CD4-positive, alpha-beta T cell treated with Interleukin-21 for 1 hour (primary cell): ENCODE results near the gene HOXB8.

Experiments
- DNase-seq: peaks from one replicate; pipeline ENCODE4 v3.0.0-alpha.2; 2020

The HOXB8 gene

DNA sequence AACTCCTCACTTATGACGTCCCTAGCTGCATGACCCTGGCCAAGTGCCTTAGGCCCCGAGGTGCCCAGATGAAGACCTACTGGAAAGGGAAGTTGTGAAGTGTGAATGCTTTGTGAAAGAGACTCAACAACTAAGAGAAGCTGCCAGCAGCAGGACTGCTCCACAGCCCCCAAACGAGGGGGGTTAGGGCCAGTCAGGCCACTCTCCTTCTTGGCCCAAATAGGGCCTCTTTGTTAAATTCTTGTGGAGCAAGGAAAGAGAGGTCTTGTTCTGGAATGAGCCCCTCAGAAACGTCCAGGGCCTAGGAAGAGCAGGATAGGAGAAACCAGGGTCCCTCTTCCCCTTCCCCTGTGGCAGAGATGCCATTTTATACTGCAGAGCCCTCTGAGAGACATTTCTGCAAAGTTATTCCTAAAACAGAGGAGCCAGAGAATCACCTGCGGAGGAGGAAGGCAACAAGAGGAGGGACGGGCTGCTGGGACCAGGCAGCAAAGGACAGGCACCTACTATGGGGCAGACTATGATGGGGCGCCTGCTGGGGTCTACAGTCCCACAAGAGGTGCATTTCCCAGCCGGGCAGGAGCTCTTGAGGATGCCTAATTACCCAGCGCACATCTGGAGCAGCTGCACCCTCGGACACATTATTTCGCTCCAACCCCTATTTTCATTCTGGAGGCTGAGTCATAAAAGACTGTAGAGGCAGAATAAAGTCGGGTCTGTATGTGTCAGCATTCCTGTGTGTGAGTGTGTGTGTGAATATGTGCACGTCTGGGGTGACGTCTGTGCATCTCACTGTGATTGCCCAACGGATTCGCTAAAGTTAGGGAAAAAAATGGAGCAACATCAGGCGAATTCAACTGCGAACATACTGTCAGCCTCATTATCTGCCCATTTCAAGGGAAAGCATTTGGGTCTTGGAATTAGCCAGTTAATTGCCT is 22.5 kb upstream of the HOXB8 start:
- DNase-seq, result no peak

DNA sequence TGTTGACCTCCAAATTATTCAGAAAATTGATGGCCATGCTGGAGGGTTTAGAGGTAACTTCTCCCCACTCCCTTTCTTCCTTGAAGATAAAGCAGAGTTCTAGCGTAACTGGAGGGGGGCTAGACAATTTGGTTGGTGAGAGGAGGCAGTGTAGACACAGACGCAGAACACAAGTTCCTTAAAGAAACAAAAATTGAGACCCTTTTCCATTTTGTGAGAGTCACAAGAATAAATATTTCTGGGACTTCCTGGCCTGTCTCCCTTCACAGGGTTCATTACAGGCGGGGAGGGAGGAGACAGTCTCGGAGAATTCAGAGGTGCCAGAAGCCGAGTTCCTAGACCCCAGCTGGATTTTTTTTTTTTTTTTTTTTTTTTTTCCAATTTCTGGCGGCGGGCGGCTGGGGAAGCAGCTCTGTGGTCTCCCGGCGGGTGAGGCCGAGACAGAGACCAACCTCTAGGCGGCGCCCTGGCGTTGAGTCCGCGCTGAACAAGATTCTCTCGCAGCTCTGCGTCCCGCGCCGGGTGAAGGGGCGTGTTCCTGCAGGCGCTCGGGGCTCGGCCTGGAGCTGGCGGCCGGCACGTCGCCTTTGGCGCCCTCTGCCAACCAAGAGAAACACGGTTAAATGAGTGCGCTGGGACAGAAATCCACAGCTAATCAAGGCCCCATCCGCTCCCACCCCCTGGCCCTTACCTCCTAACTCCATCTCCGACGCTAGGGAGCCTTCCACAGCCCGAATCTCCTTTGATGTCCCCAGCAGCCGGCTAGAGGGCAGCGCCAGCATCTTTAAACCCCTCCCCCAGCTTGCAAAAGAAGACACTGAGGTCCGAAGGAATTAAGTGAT is 21.3 kb upstream of the HOXB8 start:
- peak; percentile 66 for DNase-seq

DNA sequence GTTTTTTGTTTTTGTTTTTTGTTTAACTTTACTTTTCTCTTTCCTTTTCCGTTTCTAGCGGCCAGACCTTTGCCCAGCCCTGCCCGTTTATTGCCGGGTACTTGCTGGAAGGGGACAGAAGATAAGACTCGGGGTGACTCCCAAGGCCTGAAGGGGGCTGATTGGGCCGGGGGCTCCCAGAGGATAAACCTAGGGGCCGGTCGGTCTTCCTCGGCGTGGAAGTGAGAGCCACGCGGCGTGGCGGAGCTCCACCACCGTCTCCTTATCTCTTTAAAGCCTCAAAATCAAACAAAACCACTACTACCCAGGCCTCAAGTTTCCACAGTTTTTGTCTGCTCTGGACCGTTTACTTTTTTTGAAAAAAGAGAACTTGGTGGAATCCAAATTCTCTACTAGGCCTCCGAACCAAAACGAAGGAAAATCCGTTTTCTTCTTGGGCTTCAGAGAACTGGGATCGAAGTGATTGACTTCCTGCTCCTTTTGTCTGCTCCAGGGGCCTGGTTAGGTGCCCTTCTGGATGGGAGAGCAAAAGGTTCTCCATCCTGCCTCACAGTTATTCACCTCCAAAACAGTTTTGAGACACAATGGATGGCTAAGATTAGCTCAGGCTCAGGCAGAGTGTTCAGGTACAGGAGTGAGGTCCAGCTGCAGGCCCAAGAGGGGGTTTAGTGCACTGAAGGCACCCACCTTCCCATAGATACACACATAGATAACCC is 19.6 kb upstream of the HOXB8 start:
- DNase-seq, result no peak

DNA sequence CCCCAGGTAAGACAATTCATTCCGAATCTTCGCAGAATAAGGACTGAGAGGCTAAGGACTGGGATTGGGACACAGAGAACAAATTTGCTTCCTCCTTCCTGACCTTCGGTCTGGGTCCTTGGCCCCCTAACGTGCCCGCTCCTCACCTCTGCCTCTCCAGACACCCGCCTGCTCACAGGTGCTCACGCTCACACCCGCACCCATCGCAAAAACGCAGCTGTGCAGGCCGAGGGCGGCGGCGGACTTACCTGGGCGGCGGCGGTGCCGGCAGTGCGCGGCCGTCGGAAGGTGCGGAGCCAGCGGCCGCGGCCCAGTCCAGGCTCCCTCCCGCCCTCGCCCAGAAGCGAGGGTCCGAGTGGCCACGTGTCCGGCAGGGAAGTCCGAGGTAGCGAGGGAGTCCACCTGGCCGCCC is 18.2 kb upstream of the HOXB8 start:
- no peak for DNase-seq

DNA sequence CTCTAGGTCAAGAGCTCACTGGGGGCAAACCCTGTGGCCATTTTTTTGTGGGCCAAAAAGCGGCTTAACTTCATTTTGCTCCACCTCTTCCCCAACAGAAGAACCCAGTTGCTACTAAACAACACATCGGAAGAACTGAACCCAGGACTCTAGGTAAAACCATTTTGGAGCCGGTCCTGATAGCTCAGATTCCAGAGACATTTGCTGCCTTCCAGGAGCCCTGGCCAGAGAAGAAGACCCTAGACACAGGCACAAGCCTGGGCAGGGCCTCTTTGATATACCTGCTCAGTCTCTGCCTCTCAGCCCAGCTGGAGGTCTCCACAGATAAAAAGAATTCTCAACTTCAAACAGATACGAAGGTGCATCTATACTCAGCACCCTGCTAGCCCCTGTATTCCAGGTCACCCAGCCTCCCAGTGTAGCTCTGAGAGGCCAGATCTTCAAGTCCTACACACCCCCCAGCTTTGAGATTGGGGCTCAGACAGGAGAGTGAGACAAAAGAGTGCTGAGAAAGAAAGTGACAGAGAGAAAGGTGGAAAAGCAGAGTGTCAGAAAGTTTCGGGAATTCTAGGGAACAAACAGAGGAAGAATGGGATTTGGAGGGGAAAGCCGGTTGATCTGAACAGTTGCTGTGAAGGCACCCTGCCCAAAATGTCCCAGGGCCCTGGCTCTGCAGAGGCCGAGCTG is 17.6 kb upstream of the HOXB8 start:
- no peak for DNase-seq

DNA sequence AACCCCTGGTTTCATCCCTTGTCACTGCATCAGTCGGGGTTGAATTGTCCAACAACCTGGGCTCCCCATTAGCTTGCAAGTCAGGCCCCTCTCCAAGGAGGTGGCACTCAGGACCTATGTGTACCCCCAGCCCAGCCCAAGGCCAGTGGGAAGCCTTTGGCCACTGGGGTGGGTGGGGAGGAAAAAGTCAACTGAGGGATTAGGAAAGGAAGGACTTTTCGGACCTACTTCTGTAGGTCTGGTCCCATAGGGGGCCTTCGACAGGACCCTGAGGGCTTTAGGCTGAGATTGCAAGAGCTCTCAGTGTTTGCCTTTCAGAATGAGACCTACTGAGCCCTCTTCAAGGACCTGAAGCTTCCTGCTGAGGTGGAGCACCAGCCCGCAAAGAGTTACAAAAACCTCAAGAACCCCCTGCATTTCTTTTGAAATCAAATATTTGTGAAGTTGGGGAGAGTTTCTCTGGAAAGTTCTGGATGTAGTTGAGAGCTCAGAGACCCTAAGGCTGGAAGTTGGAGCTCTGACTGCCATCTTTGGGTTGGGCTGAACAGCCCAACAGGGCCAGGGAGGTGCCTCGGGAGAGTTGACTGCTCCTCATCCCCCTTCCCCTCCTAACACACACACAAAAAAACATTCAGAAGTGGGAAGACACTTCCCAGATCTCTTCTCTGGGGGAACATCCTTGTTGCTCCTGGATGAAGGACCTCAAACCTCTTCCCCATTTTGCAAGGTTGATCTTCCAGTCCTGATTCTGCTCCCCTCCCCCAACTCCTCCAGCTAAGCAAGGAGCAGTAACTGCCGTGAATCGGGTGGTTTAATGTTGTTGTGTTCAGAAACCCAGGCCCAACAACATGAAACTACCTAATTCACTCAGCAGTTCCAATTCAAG is 16.8 kb upstream of the HOXB8 start:
- DNase-seq, result no peak

DNA sequence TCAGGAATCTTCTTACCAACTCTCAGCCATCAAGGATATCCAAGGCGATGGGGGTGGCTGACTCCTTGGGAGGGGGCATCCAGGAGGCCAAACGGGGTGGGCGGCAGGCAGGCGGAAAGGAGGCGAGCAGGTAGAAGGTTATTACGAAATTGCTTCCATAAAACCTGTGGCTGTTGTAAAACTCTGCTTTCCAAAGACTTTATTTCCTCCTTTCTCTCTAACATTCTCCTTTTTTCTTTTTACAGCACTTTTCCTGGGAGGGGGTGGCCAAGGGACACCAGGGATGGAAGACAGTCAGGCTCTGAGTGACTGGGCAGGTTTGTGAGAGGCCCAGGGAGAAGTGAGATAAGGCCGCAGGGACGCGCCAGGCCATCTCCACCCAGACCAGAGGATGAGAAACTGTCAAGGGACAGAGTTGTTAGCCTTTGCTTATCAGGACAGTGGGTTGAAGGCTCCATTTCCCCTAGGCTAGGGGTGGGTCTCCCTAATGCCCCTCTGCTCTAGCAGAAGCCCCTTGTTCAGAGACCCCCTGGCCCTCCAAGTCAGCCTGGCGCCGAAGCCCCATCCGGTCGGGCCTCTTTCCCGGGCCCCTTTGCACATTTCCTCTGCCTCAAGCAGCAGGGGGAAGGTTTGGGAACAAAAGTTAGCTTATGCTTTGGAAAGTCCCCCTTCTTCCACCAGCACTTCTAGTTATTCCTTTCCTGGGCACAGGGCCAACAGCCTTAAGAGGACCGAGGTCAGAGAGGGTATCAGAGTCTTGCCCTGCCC is 16.0 kb upstream of the HOXB8 start:
- DNase-seq, result no peak

DNA sequence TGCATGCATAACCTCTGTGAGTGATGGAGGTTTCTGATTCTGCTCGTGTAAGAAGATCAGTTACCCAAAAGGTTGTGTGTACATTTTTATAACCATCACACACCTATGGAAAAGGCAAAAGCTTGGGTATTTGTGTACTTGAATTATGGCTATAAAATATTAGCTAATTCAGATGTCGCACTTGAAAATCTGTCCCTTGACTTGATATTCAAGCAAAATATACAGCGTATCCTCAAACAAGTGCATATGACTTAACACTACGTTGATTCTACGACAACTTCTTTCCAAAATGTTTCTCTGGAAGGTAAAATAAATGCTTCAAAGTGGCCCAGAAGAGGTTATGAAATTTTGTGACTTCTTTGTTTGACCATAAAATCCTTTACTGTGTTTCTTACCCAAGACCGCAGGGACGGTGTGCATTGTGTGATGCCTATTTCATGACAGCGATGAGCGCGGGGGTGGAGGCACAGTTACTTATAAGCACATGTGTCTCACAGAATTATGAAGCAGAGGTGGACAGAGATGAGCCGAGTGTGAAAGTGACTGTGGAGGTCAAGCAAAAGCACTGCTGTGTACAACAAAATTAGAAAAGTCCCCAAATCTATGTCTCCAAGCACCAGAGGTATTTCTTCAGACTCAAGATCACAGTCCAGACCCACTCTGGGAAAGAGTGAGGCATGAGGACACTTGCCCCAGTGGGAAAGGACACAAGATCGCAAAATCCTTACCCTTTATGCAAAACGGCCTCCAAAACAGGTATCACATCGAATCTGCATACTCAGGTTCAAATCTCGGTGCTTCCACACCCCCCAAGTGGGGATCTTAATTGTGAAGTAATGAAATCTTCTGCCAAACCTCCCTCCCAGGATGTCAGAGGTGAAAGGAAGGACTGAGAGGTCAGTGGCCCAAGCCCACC is 15.2 kb upstream of the HOXB8 start:
- DNase-seq, result no peak

DNA sequence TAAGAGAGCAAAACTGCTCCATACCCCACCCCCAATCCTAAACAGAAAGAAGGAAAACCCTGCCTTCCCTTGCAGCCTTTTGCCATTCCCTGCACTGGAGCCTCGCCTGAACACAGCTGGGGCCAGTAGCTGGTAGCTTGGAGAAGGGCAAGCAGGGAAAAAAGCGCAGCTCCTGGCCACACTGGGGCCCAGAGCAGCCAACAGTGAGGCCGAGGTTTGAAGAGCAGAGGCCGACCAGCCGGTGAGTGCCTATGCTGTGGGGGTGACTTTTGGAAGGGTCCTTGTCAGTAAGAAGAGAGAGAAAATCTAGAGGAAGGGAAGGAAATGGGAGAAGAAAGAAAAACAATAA is 14.3 kb upstream of the HOXB8 start:
- DNase-seq, result no peak

DNA sequence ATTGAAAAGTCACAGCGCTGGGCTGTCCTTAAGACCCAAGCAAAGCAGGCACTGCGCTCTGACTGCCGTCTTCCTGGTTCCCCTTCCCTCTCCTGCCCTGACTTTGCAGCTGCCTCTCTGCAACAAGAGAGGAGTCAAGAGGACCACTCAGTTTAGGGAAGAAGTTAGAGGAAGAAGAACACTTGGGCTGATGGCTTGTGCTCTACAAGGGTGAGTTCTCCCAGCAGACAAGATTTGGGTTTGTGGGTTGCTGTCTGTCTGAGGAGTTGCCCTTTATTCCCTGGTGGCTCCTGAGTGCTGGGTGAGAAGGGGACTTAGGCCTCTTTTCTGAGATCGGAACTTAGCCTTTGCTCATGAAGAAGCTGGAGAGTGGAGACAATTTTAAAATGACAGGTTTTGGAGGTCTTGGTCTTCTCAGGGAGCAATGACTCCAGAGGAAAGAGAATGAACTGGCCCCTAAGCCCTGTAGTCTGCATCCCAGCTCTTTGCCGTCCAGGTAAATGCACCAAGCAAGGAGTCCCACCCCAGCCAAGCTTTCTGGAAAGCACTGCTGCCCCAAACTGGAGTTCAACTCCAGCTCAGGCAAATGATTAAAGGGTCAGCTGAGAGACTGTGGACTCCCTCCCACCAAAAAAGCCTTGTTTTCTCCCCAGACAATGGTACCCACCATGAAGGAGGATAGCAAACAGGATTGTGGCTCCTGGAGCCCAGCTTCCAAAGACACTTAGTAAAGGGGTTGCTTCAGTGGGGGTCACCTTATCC is 13.7 kb upstream of the HOXB8 start:
- DNase-seq, result no peak

DNA sequence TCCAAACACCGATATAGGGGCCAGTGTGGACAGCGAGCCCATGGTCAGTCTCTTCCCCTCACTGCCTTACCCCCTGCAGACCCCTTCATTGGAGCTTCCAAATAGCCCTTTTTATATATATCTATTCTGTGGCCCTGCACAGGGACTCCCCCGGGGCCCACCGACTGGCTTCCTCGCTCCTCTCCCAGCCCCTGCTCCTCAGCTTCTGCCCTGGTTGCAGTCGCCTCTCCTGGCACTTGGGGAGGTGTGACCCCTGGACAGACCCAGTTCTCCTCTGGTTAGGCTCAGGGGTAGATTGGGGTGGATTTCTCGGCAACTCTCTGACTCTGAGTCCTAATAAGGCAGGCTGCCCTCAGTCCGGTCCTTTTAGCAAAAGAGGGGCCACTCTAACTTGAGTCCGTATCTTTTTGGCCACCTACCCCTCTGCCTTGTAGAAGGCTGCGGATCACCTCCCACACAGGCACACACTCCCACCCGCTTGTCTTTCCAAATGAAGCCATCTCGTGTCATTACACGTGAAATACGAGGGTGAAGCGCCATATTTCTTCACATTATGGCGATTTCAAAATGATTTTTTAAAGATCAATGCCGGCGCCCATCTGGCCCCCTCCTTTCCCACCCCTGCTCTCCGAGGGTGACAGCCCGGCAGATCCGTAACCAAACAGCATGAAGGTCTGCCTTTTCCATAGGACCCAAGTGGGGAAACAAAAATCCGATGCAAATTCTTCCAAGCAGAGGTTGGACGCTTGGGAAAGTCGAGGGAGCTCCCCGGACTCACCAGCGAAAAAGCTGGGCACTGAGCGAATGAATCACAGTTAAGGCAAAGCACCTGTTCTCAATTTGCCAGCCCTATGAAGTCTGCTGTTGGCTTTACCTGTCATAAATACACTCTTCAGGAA is 12.8 kb upstream of the HOXB8 start:
- no peak for DNase-seq

DNA sequence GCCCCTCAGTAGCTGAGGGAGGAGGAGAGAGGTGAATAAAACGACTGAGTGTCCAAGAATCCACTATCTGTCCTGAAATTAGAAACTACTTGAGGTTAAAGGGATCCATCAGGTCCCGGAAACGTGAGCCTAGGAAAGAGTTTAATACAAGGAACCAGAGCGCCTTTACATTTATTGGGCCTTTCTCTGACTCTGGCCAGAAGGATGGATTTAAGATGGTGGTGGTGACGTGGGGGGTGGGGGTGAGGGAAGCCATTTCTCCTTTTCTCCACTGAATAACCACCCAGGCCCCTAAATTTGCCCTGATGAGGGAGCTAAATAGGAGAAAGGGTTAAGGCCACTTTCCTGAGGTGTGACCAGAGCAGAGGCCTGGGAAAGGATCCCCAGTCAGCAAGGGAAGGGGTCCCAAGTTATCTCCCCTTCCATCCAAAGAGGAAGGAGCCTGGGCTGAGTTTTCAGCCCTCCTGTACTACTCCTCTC is 12.1 kb upstream of the HOXB8 start:
- no peak for DNase-seq

DNA sequence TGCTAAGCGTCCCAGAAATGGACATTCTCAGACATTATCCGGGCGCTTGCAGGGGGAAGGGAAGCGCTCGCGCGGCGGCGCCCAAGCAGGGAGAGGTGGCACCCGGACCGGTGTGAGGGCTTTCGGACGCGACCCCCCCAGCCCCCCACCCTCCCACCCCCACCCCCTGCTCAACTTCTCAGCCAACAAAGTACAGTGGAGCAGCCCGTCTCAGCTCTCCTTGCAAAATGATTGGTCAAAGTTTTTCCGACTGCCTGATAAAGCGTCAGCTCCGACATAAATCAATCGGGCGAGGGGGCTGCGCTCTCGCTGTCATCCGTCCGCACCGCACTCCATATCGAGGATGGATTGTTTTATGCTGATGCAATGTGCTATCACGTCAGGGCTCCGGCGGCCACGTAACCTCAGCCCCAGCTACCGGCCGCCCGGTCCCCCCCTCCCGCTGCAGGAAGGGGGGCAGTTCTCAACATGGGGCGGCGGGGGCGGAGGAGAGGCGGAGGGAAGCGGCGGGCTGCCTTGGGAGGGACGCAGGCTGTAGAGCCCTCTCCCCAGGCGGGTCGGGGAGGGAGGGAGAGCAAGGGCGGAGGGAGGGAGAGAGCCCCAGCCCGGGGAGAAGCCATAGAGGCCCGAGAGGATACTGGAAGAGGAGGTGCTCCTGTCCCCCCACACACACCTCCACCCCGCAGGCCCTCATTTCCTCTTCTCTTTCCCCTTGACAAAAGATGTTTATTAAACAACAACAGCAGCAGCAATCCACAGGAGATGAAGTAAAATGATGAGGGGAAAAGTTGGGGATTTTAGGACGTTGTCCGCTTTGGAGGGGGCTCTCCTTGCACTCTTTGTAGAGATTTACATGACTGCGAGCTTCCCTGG is 11.4 kb upstream of the HOXB8 start, which contains the start of gene HOXB9:
Gene HOXB9, minus strand, starts transcription at position 114 of the 873 bp plus-strand sequence. Its CDS starts 89 bp downstream, at position 25.
- peak; percentile 43 for DNase-seq

DNA sequence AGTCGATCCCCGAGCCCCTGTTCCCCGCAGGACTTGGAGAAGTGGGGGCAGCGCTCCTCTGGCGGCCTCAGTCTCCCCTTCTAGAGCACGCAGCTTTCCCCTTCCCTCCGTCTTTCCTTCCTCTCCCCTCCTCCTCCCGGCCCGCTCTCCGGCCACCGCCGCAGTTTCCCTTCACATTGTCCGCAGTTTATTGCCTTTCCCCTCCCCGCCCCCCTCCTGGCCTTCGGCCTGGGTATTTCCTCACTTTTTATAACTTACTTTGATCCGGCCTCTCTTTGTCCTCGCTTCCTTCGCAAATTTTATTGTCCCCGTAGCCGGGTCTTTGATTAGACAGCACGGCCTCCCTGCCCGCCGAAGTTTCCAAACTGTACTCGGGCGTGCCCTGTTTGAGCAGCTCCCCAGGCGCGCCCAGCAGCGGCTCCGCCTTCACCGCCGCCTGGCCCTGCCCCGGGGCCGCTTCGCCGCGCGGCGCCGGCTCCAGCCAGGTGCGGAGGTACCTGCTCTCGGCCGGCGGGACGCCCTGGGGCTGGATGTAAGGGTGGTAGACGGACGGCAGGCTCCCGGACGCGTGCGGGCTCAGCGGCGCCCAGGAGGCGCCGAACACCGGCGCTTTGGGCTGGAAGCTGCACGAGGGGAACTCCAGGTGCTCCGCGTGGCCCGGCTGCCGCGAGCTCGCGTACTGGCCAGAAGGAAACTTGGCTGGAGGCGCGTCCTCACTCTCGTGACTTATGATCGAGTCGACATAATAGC is 10.6 kb upstream of the HOXB8 start:
- peak; percentile 35 for DNase-seq
